ENCODE results near the gene SPCS2. TPM values are rescaled to one million over a fixed set of nuclear protein-coding genes. Genes with fewer than 3 reads are reported as not detected.

Gene SPCS2
- polyA plus RNA-seq, 3 donors = 218 to 225 (median 222) TPM

DNA sequence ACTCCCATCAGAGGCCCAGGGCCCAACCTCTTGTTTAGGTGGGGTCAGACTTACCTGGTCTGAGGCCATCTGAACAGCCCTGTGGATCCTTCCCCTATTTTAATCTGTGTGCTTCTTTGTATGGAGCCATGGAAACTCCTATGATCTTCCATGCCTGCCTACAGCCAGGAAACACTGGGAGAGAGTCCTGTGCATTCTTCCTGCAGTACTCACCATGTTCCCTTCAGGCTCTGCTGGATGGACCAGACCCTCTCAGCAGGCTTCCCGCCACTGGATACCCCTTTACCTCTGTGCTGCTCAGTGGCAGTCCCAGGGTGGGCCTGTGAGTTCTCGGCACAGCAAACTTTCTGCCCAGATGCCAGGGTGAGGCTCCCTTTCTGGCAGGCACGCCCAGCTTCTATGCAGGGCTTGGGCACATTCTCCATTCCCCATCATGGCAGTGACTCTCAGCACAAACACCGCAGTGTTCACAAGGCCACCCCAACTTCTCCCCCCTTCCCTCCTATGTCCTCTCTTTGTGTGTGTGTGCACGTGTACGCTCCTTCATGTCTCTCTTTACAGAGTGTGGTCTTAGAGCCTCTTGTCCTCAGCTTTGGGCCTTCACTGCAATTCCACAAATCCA is 74.5 kb downstream of the SPCS2 start:
- no peak for DNase-seq (ENCODE audit: extremely low read depth in 1 of 11, low read depth in 9 of 11, low spot score in 4 of 11)

DNA sequence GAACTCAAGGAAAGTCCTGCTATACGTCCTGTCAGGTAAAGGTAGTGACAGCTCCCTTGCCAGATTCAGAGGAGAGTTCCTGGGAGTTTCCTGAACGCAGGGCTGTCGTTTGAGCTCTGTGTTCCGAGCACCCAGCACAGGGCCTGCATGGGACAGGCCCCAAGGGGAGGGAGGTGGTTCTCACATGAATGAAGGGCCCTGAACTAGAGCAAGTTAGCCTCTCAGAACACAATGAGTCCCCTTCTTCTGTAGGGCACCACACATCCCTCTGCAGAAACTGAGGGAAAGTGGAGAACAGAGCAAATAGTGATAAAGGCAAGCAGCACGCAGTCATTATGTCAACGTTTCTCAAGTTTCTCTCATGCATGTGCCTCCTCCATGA is 75.0 kb downstream of the SPCS2 start:
- no peak for DNase-seq (ENCODE audit: extremely low read depth in 1 of 11, low read depth in 9 of 11, low spot score in 4 of 11)

DNA sequence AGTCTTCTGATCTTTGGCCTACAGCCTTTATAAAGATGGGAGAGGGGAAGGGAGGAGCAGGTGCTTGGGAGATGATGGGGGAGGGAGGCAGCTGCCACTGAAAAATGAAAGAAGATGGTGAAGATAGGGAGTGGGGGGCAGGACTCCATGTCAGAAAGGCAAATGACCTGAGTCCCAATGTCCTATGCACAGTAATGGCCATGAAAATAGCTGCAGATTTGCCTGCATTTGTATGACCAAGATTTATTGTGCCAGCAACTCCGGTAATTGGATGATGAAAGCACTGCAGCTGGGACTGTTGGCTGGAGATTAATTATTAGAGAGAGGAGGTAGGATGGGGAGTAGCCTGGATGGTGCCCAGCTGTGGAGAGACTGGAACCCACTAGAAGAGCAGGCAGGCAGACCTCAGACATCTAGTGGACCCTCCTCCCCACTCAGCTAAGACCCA is 75.7 kb downstream of the SPCS2 start:
- peak in 2 of 11 donors; percentile 3 to 11 for DNase-seq (ENCODE audit: extremely low read depth in 1 of 11, low read depth in 9 of 11, low spot score in 4 of 11)

DNA sequence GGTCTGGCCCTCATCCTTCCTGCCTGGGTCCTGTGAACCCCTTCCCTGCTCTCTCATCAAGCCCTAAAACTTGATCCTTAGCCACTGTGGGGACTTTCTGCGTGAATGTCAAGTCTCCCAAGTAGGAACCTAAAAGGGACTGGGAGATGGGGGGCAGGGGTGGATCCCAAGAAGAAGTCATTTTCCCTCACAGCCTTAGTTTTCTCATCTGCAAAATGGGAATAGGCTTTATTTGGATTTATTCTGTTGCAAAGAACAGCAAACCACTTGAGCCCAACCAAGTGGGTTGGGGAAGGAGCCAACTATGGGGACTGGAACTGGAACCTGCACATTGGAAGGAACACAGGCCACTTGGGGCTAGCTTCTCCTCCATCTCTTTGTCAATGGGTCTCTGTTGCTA is 76.5 kb downstream of the SPCS2 start:
- no peak for DNase-seq (ENCODE audit: extremely low read depth in 1 of 11, low read depth in 9 of 11, low spot score in 4 of 11)

DNA sequence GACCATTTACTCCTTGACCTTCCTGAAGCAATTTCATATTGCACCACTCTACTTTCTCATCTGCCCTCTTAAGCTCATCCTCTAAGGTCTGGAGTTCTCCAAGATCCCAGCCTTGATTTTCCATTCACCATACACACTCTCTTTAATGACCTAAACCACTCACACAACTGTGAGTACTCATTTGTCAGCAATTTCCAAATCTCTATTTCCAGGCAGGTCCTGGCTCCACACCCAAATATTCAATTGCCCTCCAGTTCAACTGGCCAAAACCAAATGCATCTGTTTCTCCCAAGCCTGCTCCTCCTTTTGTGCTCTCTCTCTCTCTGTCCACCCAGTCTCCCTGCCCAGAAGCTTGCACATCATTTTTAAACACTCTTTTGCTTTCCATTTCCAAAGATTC is 79.3 kb downstream of the SPCS2 start:
- no peak for DNase-seq (ENCODE audit: extremely low read depth in 1 of 11, low read depth in 9 of 11, low spot score in 4 of 11)

Other genes starting within 250 kb of the SPCS2 start
- gene CHRDL2, start 217.8 kb upstream of the SPCS2 start, polyA plus RNA-seq (ENCODE audit: insufficient read length in 3 of 3) = under 1 TPM; 0.29 to 0.50 (median 0.45) TPM
- gene RNF169, start 200.4 kb upstream of the SPCS2 start, polyA plus RNA-seq (ENCODE audit: insufficient read length in 3 of 3) = 10 to 100 TPM; 17.0 to 20.7 (median 18.2) TPM
- 10 to 100 TPM in 1 of 3 donors, 1 to 10 TPM in 2; 6.2 to 14.6 (median 9.8) TPM for gene XRRA1, start 175 bp upstream of the SPCS2 start, polyA plus RNA-seq (ENCODE audit: insufficient read length in 3 of 3)
- 10 to 100 TPM; 10.0 to 14.1 (median 10.3) TPM for gene NEU3, start 39.7 kb downstream of the SPCS2 start, polyA plus RNA-seq (ENCODE audit: insufficient read length in 3 of 3)
- gene OR2AT4, start 147.6 kb downstream of the SPCS2 start, polyA plus RNA-seq (ENCODE audit: insufficient read length in 3 of 3) = under 1 TPM; 0.03 to 0.05 (median 0.03) TPM
- gene SLCO2B1, start 201.8 kb downstream of the SPCS2 start, polyA plus RNA-seq (ENCODE audit: insufficient read length in 3 of 3) = 10 to 100 TPM in 2 of 3 donors, 1 to 10 TPM in 1; 7.5 to 11.6 (median 11.3) TPM